Ramos (cell line): ENCODE measurements around the gene ZNF574.
"Not testable (repeated sequence)": the region's sequence is repeated elsewhere in the genome, so short reads cannot be mapped to it uniquely, and the experiment has no call there.

Experiments used
- in situ Hi-C: fragments of 300-500 bp; cut with MboI; formaldehyde crosslinking; loops from one replicate; pipeline ENCODE4 v1.14.3; 2022; ENCODE audit warnings: low sequenced_read_pairs; ENCODE audit not compliant: unreplicated experiment

ZNF574 gene, protein sequence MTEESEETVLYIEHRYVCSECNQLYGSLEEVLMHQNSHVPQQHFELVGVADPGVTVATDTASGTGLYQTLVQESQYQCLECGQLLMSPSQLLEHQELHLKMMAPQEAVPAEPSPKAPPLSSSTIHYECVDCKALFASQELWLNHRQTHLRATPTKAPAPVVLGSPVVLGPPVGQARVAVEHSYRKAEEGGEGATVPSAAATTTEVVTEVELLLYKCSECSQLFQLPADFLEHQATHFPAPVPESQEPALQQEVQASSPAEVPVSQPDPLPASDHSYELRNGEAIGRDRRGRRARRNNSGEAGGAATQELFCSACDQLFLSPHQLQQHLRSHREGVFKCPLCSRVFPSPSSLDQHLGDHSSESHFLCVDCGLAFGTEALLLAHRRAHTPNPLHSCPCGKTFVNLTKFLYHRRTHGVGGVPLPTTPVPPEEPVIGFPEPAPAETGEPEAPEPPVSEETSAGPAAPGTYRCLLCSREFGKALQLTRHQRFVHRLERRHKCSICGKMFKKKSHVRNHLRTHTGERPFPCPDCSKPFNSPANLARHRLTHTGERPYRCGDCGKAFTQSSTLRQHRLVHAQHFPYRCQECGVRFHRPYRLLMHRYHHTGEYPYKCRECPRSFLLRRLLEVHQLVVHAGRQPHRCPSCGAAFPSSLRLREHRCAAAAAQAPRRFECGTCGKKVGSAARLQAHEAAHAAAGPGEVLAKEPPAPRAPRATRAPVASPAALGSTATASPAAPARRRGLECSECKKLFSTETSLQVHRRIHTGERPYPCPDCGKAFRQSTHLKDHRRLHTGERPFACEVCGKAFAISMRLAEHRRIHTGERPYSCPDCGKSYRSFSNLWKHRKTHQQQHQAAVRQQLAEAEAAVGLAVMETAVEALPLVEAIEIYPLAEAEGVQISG

DNA sequence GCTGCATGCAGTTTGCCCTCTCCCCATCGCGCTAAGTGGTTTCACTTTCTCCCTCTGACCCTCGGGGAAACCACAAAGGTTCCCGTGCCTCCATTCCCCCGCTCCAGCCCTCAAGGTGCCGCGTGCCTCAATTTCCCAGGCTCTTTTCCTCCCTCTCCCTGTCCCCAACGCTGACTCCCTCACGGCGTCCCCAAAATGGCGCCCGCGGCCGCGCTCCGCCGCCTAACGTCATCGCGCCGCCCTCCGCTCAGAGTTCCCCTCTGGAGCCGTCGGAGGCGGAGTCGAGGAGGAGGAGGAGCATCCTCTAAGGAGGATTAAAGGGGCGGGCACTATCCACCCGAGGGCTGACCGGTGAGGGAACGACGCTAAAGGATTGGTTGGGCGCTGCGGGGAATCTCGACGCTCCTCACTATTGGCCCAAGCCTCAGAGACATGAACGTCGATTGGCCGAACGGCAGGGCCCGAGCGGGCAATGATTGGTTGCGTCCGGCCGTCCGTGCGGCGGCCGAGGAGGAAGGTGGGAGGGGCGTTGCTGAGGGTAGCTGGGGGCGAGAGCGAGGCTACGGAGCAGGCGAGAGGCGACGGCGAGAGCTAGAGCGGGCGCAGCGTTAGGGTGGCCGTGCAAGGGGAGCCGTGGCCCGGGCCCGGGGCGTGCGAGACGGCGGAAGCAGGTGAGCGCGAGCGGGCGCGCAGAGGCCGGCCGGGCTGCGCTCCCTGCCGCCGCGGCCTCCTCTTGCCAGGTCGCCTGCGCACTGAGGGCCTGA lies at the start of gene ZNF574:
Gene ZNF574 (plus strand): TSS at position 551 of the 764 bp plus-strand sequence. CDS start 2,441 bp downstream, outside the sequence.
- in situ Hi-C loops, result no loop called here

DNA sequence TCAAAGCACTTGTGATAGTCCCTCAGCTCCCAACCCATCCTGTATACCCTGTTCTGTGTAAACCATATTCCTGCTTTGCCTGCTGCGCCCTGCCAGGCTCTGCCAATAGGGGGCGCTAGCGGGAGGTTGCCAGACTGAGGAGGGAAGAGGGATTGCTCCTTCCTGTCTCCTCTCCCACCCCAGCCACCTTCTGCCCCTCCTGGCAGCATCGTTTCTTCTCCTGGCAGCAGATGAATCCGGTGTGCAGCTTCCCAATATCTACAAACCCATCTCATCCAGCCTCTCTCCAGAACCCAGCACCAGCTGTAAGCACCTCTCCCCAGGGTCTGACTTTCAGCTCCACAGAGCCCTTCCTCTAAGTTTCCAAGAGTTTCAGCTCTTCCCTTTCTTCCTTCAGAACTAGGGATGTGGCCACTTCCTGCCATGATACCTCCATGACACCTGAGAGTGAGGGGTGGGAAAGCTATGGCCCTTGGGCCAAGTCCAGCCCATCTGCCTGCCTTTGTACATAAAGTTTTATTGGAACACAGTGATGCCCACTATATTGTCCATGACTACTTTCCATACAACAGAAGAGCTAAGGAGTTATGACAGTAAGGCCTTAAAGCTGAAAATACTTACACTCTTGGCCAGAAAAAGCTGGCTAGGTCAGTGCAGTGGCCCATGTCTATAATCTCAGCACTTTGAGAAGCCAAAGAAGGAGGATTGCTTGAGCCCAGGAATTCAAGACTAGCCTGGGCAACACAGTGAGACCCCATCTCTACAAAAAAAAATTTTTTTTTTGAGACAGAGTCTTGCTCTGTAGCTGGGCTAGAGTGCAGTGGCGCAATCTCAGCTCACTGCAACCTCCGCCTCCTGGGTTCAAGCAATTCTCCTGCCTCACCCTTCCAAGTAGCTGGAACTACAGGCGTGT lies 47.4 kb upstream of the ZNF574 start:
- in situ Hi-C loops, result no loop called here

DNA sequence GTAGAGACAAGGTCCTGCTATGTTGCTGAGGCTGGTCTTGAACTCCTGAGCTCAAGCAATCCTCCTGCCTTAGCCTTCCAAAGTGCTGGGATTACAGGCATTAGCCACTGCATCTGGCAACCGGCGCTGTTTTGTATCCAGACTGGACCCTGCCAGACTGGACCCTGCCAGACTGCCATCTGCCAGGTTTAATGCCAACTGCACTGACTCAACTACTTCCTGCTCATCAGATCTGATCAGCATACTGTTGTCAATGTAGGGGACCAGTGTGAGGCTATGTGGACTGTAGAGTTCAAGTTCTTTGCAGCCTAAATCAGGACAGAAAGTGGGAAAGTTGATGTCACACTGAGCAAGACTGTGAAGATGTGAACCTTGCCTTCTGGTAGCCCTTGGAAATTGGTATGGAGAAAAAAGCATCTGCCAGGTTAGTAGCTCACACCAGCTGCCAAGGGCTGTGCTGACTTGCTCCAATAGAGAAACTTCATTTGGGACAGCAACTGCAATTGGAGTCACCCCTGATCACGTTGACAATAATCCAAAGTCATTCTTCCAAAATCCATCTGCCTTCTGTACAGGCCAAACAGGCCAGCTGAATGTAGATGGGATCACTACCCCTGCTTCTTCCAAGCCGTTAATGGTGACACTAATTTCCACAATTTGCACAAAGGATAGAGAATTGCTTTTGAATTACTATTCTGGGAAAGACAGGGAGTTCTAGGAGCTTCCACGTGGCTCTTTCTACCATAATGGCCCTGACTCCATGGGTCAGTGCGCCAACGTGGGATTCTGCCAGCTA lies 45.1 kb upstream of the ZNF574 start:
- in situ Hi-C loops, result no loop called here

DNA sequence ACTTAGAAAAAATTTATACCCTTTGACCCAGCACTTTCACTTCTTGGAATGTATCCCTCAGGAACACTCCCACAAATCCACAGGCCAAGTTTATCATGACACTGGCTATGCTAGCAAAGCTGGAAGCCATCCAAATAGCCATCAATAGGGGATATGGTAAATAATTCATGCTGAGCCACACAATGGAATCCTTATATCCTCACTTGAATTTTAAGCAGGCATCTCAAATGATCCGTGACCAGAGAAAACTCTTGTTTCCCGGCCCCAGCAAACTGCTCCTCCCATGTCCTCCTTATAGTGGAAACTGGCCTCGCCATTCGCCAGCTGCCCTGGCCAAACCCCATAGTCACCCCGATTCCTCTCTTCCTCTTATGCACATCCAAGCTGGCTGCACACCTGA lies 43.5 kb upstream of the ZNF574 start:
- in situ Hi-C loops, result no loop called here

DNA sequence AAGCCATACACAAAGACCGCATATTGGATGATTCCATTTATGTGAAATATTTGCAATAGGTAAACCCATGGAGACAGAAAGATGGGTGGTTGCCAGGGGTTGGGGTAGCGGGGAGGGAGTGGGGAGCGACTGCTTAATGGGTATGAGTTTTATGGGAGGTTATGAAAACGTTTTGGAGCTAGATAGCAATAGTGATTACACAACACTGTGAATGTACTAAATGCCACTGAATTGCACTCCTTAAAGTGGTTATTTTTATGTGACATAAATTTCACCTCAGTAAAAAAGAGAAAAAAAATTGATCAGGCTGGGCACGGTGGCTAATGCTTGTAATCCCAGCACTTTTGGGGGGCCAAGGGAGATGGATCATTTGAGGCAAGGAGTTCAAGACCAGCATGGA lies 42.6 kb upstream of the ZNF574 start:
- in situ Hi-C loops, result no loop called here

DNA sequence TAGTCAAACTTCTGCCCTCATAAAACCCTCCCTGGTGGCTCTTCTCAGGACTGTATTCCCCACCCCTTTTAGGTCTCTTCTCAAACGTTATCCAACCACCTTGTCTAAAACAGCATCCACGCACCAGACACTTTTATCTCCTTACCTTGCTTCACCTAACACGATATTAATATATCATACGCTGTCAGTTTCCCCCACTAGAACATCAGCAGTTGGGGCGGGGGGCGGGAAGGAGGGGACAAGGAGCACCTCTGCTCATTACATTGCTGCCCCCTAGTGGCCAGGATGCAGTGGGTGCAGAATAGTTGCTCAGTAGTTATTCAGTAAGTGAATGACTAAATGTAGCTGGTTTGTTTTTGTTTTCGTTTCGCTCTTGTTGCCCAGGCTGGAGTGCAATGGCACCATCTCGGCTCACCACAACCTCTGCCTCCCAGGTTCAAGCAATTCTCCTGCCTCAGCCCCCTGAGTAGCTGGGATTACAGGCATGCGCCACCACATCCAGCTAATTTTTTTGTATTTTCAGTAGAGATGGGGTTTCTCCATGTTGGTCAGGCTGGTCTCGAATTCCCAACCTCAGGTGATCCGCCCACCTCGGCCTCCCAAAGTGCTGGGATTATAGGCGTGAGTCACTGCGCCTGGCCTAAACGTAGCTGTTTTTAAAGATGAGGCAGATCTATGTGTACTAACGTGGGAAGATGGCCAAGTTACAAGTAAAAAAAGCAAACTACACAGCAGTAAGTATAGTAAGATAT lies 41.1 kb upstream of the ZNF574 start:
- in situ Hi-C loops, result not testable (repeated sequence)

DNA sequence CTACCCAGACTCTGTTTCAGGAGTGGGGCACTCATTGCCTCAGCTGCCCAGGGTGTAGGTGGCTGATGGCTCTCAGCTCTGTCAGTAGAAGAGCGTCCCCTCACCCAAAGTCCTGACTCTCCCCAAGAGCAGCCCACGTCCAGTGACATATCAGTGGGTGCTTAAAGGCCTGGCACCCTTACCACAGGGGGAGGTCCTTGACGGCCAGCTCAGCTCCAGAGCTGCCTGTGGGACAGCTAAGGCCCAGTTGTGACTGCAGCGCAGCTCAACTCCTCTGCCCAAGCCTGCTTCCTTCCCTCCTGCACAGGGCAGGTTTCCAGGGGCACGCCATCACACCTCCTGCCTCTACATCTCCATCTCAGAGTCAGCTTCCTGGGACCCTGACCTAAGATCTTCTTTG lies 38.3 kb upstream of the ZNF574 start:
- in situ Hi-C loops, result no loop called here

DNA sequence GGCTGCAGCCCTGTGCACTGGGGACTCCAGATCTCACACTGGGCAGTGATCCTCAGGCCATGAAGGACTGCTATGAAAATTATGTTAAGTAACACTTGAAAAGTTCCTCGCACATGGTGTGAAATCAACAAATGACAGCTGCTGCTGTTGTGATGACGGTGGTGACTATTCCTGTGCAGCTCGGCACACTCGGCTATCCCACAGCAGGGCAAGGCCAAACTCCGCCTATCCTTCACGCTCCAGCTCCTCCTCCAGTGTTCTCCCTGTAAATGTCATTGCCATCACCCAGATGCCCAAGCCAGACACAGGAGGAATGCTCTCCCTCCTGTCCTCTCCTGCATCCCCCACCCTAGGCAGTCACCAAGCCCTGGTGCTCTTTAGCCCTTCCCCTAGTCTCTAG lies 37.3 kb upstream of the ZNF574 start:
- in situ Hi-C loops, result no loop called here

DNA sequence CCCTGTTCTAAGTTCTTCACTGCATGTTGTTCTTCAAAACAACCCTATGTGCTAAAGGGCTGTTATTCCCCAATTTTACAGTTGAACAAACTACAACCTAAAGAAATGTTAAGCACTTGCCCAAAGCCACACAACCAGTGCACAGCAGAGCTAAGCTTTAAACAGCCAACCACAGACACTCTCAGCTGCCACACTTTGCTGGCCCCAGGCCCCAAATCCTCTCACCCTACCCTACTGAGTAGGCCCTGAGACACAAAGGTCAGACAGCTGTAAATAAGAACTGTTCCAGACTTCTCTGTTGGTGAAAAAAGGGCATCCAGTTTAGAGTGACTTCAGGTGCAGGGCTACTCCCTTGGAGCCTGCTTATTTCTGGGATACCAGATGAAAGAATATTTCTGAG lies 35.9 kb upstream of the ZNF574 start:
- in situ Hi-C loops, result no loop called here

DNA sequence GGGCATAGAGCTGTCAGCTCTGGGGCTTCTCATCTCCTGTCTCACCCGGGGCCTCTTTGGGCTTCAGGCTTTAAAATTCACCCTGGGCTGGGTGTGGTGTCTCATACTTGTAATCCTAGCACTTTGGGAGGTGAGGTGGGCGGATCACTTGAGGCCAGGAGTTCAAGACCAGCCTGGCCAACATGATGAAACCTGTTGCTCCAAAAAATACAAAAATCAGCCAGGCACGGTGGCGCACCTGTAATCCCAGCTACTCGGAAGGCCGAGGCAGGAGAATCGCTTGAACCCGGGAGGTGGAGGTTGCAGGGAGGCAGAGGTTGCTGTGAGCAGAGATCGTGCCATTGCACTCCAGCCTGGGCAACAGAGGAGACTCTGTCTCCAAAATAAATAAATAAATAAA lies 35.5 kb upstream of the ZNF574 start:
- in situ Hi-C loops, result not testable (repeated sequence)

DNA sequence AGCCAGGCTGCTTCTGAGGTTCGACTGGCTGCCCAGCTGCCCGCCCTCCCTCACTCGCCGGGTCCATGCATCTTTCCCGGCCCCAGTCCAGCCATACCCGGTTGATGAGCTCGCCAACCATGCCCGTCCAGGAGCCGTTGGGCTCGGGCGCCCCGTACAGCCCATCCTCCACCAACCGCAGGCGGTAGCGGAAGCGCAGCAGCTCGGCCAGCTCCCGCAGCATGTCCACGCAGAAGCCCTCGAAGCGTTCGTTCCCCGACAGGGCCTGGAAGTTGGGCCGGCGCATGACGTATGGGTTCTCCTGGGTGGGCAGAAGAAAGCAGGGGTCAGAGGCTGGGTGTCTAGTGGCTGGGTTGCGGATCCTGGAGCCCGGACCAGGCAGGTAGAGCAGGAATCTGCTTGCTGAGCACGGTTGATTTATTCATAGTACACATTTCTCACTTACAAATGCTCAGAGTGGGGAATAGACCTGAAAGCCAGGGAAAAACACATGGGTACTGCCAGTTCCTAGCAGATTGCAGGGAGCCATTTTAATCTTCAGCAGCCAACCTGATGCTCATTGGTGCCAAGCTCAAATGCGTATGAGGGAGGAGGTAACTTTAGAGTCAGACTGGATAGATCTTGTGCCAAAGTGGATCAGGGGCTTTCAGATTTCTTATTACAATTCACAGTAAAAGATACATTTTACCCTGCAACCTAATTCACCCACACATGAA lies 33.4 kb upstream of the ZNF574 start:
- in situ Hi-C loops, result no loop called here

DNA sequence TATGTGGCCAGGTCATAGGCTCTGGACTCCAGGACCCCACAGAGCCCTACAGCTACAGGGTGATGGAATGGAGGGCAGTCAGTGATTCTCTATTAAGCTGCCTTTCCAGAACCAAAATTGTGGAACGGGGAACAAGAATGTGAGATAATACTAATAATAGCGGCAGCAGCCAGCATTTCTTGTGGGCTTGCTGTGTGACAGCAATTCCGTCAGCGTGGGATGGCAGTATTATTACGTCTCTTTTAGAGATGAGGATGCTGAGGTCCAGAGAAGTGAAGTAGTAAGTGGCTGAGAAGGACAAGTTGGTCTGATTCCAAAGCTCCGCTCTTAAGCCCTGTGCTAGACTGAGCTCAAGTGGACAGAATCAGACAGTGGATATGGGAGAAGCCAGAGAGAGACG lies 30.4 kb upstream of the ZNF574 start:
- in situ Hi-C loops, result no loop called here

DNA sequence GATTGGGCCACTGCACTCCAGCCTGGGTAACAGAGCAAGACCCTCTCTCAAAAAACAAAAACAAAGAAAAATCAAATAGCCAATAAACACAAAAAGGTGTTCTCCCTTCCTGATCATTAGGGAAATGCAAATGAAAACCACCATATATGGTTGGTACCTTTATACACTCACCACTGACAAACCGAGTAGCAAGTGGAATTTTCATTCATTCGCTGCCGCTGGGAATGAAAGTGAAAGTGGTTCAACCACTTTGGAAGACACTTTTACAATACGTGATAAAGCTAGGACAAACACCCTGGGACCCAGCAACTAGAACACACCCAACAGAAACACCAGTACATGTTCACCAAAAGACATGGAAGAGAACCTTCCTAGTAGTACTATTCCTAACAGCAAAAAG lies 27.0 kb upstream of the ZNF574 start:
- in situ Hi-C loops, result no loop called here

DNA sequence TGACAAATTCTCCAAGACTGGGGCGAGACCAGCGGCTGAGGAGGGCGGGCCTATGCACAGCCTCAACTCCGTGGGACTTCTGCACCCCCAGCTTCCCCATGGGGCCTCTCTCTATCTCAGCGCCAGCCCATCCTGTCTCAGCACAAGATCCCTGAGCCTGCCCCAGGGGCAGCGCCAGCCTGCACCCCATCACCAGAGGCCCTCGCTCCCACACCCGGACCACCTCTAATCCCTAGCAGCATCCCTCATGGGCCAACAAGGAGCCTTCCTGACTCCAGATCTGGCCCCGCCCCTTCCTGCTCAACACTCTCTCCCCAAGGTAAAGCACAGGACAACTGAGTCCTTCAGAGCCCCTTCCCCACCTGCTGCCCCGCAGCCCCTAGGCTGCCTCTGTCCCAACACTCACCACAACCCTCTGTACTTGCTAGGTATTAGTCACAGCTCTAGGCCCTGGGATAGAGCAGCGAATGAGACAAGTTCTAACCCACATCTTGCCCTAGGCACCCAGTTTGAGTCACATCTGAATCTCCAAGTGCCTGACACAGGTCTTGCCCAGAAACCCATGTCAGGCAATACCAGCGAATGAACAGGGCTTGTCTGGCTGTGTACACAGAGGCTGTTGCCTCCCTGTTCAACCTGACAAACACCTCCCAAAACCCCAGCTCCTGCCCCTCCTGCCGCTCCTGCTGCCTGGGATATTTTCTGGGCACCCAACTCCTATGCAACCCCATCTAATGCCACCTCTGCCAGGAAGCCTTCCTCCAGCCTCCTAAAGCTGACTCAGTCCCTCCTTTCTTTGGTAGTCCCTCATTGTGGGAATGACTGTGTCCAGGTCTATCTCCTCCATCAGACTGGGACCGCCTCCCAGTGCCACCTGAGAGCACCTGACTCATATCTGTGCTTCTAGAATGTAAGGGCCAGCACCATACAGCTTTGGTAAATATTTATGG lies 24.5 kb upstream of the ZNF574 start:
- in situ Hi-C loops, result no loop called here

DNA sequence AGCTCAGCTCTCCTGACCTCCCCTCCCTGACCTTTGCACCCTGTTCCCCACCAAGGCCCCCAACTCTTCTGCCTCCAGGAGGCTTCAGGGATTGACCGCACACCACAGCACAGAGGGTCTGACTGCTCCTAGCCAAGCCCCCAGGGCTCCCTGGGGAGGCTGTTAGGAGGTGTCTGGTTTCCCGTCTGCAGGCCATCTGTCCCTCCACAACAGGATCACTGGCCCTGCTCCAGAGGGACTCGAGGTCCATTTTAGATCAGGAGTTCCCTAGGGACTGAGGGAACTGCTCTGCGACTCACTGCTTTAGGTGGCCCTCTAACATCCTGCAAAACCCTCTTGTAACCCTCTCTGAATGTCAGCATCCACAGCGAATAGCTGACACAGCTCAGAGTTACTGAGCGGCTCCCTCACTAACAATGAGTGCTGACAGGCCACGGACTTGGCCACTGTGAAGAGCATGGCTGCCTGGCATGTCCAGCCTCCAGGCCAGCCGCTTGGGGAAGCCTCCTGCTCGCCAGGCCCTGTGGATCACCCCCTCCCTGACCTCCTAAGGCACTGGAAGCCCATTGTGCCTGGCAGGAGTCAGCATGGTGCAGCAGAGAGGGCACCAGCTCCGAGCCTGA lies 23.6 kb upstream of the ZNF574 start:
- in situ Hi-C loops, result no loop called here
